HG03378 (cell line): ENCODE data around the gene ABLIM2.

ENCODE experiments used
- ATAC-seq: cut with Tn5 transposase; IDR thresholded peaks from one replicate; pipeline ENCODE4 v1.9.1; 2021; ENCODE audit warnings: mild to moderate bottlenecking, moderate library complexity; ENCODE audit not compliant: unreplicated experiment

ABLIM2 gene

GRCh38 chr4:8050555-8051206 is 107.9 kb downstream of the ABLIM2 start:
- no peak for ATAC-seq

- no peak for ATAC-seq
These were observed 108.4 kb downstream of the ABLIM2 start for GRCh38 chr4:8050180-8050554.

- no peak for ATAC-seq
These were observed 109.5 kb downstream of the ABLIM2 start for GRCh38 chr4:8048856-8049676.

GRCh38 chr4:8047837-8048678 is 110.6 kb downstream of the ABLIM2 start:
- ATAC-seq = no peak

GRCh38 chr4:8046925-8047541 is 111.6 kb downstream of the ABLIM2 start:
- ATAC-seq = no peak

GRCh38 chr4:8045909-8046308 is 112.7 kb downstream of the ABLIM2 start:
- ATAC-seq = no peak

- no peak for ATAC-seq
These were observed 113.9 kb downstream of the ABLIM2 start for GRCh38 chr4:8044699-8045098.

DNA sequence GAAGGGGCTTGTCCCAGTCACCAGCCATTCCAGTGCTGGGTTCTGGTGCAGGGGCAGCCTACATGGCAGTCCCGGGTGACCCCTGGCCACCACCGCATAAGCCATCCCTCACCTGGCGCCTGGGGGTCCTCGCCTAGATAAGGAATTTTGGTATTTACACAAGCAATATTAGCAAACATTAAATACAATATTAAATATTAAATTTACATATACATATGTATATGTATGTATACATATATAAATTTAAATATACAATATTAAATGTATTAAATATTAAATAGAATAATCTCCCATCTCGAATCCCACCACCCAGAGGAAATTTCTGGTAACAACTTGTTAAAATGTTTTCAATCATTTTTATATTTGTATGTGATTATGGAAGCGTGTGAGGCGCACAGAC is 114.4 kb downstream of the ABLIM2 start:
- no peak for ATAC-seq

GRCh38 chr4:8043596-8043995 is 115.0 kb downstream of the ABLIM2 start:
- ATAC-seq = no peak

DNA sequence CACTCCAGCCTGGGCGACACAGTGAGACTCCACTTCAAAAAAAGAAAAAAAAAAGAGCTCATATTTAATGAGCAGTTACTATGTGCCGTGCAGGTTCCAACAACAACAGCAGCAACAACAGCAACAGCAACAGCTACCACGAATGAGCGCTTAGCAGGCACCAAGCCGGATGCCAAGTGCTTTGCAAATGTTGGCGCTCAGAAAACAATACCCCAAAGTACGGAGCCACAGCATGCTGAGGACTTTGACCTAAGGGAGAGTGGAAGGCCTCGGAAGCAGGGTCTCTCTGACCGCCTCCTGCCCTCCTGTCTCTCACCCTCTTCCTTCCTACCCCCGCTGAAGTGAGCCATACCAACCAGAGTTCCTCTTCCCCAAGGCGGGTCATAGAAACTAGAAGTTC is 116.7 kb downstream of the ABLIM2 start:
- ATAC-seq = no peak

DNA sequence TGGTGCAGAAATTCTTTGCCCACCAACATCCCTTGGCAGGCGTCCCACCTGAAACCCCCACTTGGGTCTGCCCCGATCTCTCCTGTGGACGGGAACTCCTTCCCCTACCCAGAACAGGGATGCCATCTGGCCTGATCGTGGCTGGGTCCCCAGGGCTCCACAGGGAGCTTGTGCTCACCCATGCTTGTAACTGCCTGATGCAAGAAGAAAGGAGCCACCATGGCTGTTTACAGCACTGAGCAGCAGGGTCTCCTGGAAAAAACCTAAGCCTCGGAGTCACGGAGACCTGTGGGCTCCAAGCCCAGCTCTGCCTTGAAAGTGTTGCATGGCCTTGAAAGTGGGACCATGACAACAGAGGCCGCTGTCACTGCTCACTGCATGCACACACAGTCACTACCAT is 117.4 kb downstream of the ABLIM2 start:
- no peak for ATAC-seq

DNA sequence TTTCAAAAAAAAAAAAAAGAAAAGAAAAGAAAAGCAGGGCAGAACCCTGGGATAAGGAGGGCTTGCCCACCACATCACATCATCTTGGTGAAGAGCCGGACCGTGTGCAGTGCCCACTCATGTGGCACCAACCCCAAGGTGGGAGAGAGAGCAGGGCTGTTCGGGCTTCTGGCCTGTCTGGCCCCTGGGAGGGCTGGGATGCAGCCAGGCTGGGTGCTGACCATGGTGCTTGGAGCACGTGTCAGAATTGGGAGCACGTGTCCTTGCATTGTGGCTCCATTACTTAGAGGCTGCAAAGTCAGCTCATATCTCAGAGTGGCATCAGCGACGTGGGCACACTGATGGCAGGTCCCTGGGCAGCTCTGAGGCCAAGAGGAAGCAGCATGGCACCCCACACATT is 118.0 kb downstream of the ABLIM2 start:
- no peak for ATAC-seq

GRCh38 chr4:8039853-8040252 is 118.8 kb downstream of the ABLIM2 start:
- no peak for ATAC-seq

DNA sequence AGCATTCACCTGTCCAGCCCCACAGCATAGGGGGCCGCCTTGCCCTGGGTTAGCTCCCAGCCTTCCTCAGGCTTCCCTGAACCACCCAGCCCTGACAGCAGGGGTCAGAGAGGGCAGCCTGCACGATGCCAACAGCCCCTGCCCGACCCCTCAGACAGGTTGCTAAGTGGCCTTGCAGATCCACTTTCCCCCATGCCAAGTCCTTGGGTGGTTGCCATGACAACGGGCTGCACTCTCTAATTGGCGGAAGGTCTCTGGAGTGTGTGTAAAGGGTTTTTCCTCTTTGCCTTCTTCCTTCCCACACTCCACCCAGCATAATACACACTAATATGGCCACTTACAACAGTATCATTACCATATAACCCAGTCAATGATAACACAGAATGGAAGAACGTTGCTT is 119.3 kb downstream of the ABLIM2 start:
- ATAC-seq = no peak

GRCh38 chr4:8038719-8039251 is 119.8 kb downstream of the ABLIM2 start:
- ATAC-seq = no peak

DNA sequence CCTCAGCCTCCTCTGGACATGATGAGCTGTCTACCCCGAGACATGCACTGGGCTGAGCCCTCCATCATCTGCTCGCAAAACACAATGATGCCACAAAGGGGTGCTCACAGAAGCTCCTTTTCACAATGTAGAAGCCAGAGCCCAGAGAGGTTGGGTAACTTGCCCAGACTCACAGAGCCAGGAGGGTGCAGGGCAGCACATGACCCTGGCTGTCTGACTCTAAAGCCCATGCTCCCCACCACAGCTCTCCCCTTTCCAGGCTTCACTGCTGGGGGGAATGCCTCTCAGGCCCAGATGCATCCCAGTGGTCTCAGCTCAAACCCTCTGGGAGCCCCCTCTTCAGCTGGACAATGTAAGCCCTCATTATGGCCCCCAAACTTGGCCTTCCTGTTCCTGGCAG is 120.5 kb downstream of the ABLIM2 start:
- no peak for ATAC-seq

- no peak for ATAC-seq
These were observed 121.4 kb downstream of the ABLIM2 start for GRCh38 chr4:8037150-8037769.

DNA sequence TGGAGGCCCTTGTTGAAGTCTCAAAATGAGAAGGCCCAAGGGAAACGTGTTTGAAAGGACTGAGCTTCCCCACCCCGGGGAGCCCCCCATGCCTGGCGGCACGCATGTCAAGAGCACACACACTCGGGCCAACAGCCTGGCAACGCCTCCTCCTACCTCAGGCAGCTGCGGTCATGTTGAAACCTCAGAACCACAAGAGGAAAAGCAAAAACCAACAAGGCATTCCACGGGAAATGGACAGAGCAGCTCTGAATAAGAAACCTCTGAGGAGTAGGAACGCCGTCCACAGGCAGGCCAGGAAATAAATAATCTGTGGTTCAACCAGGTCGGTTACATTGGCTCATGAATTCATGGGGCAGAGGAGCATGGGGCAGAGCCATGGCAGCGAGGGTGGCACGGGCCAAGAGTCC is 123.2 kb downstream of the ABLIM2 start:
- no peak for ATAC-seq

DNA sequence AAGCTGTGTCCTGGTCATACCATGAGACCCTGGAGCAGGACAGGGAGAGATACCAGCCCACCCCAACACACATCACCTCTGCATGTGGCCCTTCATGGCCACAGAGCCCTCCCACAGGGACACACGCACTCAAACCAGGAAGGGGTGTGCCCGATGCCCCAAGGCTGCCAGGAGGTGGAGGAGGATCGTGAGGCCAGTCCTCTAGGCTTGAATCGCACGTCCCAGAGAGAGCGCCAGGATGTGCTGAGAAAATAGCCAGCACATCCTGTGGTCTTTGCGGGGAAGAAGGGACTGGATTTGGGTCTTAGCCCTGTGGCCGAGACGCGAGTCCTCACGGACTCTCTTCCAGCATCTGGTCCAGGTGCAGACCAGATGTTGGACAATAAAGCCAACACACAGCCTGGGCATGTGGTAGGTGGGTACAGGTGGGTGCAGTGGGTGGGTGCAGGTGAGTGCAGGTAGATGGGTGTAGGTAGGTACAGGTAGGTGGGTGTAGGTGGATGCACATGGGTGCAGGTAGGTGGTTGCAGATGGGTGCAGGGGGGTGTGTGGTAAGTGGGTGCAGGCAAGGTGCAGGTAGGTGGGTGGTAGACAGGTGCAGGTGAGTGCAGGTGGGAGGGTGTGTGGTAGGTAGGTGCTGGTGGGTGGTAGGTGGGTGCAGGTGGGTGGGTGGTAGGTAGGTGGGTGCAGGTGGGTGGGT is 124.6 kb downstream of the ABLIM2 start:
- ATAC-seq = no peak
